SK-N-SH treated with all-trans-retinoic acid at 6 μM for 48 hours (cell line): ENCODE data around the gene RMC1.
"Not testable (repeated sequence)": the region's sequence is repeated elsewhere in the genome, so short reads cannot be mapped to it uniquely, and the experiment has no call there.

Source experiments
- ATAC-seq: fragments of 200-7000 bp; cut with Tn5 transposase; 3 replicates; pipeline ENCODE4 v1.9.1; 2020; ENCODE audit warnings: mild to moderate bottlenecking, moderate library complexity
- ARNTL ChIP-seq: fragments of 450-650 bp; formaldehyde crosslinking; IDR thresholded peaks from 2 replicates; pipeline ENCODE4 v1.5.0; 2020; ENCODE audit warnings: low read depth, mild to moderate bottlenecking, moderate library complexity, borderline replicate concordance
- CSDC2 ChIP-seq: fragments of 250-450 bp; sonication (Bioruptor Pico); IDR thresholded peaks from 2 replicates; pipeline ENCODE4 v1.5.0; 2020; ENCODE audit warnings: mild to moderate bottlenecking, moderate library complexity
- ESRRG ChIP-seq: fragments of 250-450 bp; sonication (Bioruptor Pico); IDR thresholded peaks from 2 replicates; pipeline ENCODE4 v1.6.1; 2021; ENCODE audit warnings: mild to moderate bottlenecking
- ISL1 ChIP-seq: fragments of 250-450 bp; sonication (Bioruptor Pico); IDR thresholded peaks from 2 replicates; pipeline ENCODE4 v2.1.2; 2022; ENCODE audit warnings: mild to moderate bottlenecking, moderate library complexity
- OSR1 ChIP-seq: fragments of 250-450 bp; sonication (Bioruptor Pico); IDR thresholded peaks from 2 replicates; pipeline ENCODE4 v1.8.0; 2022; ENCODE audit warnings: moderate library complexity, mild to moderate bottlenecking, inconsistent platforms
- PPARA ChIP-seq: fragments of 250-450 bp; sonication (Bioruptor Pico); IDR thresholded peaks from 2 replicates; pipeline ENCODE4 v1.5.0; 2020; ENCODE audit warnings: mild to moderate bottlenecking, borderline replicate concordance
- RARB ChIP-seq: fragments of 250-450 bp; sonication (Bioruptor Pico); IDR thresholded peaks from 2 replicates; pipeline ENCODE4 v1.8.0; 2021; ENCODE audit warnings: mild to moderate bottlenecking, moderate library complexity
- SNAI2 ChIP-seq: fragments of 250-450 bp; sonication (Bioruptor Pico); IDR thresholded peaks from 2 replicates; pipeline ENCODE4 v1.5.0; 2020; ENCODE audit warnings: mild to moderate bottlenecking, moderate library complexity
- TOX ChIP-seq: fragments of 250-450 bp; sonication (Bioruptor Pico); IDR thresholded peaks from 2 replicates; pipeline ENCODE4 v1.8.0; 2021; ENCODE audit warnings: mild to moderate bottlenecking, moderate library complexity, borderline replicate concordance
- ZFP30 ChIP-seq: fragments of 450-650 bp; formaldehyde crosslinking; IDR thresholded peaks from 2 replicates; pipeline ENCODE4 v1.5.0; 2022; ENCODE audit warnings: mild to moderate bottlenecking, moderate library complexity
- ZNF565 ChIP-seq: fragments of 450-650 bp; formaldehyde crosslinking; conservative IDR thresholded peaks from 2 replicates; pipeline ENCODE4 v1.5.0; 2020; ENCODE audit warnings: low read depth, mild to moderate bottlenecking, moderate library complexity
- ZNF70 ChIP-seq: fragments of 450-650 bp; formaldehyde crosslinking; IDR thresholded peaks from 2 replicates; pipeline ENCODE4 v1.5.0; 2020; ENCODE audit warnings: mild to moderate bottlenecking, moderate library complexity
- ZNF8 ChIP-seq: fragments of 450-650 bp; formaldehyde crosslinking; IDR thresholded peaks from 2 replicates; pipeline ENCODE4 v1.5.0; 2020; ENCODE audit warnings: mild to moderate bottlenecking, moderate library complexity
- TF ChIP-seq, protein P1 (sequence below): fragments of 250-450 bp; sonication (Bioruptor Pico); IDR thresholded peaks from 2 replicates; pipeline ENCODE4 v1.8.0; 2020; ENCODE audit warnings: mild to moderate bottlenecking, moderate library complexity, borderline replicate concordance
- TF ChIP-seq, protein P2 (sequence below): fragments of 250-450 bp; sonication (Bioruptor Pico); IDR thresholded peaks from 2 replicates; pipeline ENCODE4 v1.8.0; 2021; ENCODE audit warnings: low read depth, mild to moderate bottlenecking, moderate library complexity, borderline replicate concordance
- TF ChIP-seq, protein P3 (sequence below): fragments of 250-450 bp; sonication (Bioruptor Pico); IDR thresholded peaks from 2 replicates; pipeline ENCODE4 v1.5.1; 2021; ENCODE audit warnings: mild to moderate bottlenecking, moderate library complexity
- TF ChIP-seq, protein P4 (sequence below): fragments of 250-450 bp; sonication (Bioruptor Pico); IDR thresholded peaks from 2 replicates; pipeline ENCODE4 v1.5.0; 2020; ENCODE audit warnings: mild to moderate bottlenecking, moderate library complexity

Gene RMC1

DNA sequence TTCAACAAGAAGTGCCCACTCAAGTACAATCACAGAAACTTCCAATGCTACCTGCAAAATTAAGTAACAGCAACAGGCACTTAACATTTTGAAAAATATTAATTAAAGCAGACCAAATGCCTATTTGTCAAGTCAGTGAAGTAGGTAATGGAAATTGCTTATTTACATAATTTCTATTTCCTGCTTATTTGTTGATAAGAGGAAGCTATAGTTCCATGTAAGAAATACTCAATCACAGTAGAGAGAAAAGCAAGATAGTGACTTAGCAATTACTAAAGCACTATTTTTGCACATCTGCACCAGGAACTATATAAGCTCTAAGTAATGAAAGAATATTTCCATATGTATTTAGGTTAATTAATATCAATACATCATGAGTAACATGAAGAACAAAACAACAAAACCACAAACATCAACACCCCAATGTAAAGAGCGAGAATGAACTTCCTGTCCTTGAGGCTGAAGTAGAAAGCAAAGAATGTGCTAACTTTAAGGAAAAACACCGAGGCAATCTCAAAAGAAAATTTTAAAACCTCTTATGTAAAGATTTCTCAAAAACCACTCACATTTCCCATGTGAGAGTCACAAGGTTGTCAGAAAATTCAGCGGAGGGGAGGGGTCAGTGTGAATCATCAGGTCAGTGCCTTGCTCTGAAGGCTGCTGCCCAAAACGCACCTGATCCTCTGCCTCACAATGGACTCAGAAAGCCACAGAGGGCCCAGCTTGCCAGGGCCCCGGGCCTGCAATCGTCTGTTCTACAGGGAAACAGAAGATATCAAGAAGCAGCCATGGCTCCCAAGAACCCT, 70.5 kb downstream of the RMC1 start:
- 0 out of 3 replicates have a peak, but pooled peaks have one; percentile 42 for ATAC-seq
- no peak for TF ChIP-seq RARB (CRISPR knock-in tag)
- TF ChIP-seq, protein P1, sequence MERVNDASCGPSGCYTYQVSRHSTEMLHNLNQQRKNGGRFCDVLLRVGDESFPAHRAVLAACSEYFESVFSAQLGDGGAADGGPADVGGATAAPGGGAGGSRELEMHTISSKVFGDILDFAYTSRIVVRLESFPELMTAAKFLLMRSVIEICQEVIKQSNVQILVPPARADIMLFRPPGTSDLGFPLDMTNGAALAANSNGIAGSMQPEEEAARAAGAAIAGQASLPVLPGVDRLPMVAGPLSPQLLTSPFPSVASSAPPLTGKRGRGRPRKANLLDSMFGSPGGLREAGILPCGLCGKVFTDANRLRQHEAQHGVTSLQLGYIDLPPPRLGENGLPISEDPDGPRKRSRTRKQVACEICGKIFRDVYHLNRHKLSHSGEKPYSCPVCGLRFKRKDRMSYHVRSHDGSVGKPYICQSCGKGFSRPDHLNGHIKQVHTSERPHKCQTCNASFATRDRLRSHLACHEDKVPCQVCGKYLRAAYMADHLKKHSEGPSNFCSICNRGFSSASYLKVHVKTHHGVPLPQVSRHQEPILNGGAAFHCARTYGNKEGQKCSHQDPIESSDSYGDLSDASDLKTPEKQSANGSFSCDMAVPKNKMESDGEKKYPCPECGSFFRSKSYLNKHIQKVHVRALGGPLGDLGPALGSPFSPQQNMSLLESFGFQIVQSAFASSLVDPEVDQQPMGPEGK (CRISPR knock-in tag), result no peak
- no peak for TF ChIP-seq OSR1 (CRISPR knock-in tag)
- TF ChIP-seq, protein P2, sequence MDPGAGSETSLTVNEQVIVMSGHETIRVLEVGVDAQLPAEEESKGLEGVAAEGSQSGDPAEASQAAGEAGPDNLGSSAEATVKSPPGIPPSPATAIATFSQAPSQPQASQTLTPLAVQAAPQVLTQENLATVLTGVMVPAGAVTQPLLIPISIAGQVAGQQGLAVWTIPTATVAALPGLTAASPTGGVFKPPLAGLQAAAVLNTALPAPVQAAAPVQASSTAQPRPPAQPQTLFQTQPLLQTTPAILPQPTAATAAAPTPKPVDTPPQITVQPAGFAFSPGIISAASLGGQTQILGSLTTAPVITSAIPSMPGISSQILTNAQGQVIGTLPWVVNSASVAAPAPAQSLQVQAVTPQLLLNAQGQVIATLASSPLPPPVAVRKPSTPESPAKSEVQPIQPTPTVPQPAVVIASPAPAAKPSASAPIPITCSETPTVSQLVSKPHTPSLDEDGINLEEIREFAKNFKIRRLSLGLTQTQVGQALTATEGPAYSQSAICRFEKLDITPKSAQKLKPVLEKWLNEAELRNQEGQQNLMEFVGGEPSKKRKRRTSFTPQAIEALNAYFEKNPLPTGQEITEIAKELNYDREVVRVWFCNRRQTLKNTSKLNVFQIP, result no peak
- no peak for TF ChIP-seq PPARA (CRISPR knock-in tag)
- no peak for TF ChIP-seq ZNF70 (CRISPR knock-in tag)

DNA sequence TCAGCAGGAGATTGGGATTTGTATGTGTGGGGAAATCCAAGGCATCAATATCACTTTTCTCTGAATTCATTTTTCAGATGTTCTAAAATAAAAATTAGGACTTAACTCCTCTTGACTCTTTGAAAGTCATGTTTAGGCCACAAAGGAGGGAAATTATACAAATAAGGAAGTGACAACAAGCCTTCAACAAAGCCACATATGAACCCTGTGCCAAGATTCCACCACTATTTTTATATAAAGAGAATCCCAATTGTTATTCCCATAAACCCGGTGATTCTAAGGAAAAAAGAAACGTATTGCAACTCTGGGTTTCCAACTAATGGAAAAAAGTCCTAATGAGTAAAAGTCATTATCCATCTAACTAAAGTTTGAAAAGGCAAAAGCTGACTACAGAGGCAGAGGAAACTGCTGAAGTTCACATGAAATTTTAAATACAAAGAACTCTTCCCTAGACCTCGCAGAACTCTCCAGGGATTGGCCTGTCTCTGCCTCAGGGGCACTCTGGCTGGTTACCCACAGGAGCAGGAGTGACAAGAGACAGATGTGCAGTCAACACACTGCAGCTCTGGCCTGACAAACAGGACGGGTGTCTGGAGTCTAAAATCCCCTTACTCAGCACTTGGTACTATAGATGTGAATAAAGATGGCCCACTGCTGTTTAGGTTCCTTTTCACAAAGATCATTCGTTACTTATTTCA, 71.4 kb downstream of the RMC1 start:
- TF ChIP-seq, protein P3, sequence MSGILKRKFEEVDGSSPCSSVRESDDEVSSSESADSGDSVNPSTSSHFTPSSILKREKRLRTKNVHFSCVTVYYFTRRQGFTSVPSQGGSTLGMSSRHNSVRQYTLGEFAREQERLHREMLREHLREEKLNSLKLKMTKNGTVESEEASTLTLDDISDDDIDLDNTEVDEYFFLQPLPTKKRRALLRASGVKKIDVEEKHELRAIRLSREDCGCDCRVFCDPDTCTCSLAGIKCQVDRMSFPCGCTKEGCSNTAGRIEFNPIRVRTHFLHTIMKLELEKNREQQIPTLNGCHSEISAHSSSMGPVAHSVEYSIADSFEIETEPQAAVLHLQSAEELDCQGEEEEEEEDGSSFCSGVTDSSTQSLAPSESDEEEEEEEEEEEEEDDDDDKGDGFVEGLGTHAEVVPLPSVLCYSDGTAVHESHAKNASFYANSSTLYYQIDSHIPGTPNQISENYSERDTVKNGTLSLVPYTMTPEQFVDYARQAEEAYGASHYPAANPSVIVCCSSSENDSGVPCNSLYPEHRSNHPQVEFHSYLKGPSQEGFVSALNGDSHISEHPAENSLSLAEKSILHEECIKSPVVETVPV, result no peak
- TF ChIP-seq ARNTL (CRISPR knock-in tag) (no peak), ESRRG (CRISPR knock-in tag) (no peak), CSDC2 (CRISPR knock-in tag) (no peak), ISL1 (CRISPR knock-in tag) (no peak), PPARA (CRISPR knock-in tag) (no peak)
- TF ChIP-seq, all 23 proteins: peak for 0
- ATAC-seq, result peak; percentile 30; the same call in 1 of the 3 replicates

DNA sequence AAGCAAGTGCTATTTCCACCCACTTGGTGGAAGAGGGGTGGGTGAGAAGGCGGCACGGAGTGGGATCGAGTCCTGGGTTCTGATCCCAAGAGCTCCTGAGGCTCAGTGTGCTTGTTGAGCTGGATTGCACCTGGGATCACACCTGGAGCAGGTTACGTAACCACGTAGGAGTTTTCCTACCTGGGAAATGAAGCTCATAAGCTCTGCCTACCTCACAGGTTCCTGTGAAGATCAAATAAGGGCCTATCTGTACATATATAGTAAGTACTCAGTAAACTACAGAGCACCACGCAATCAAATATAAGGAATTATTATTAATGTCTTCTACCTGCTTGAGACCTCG, 72.0 kb downstream of the RMC1 start:
- TF ChIP-seq, protein P4, sequence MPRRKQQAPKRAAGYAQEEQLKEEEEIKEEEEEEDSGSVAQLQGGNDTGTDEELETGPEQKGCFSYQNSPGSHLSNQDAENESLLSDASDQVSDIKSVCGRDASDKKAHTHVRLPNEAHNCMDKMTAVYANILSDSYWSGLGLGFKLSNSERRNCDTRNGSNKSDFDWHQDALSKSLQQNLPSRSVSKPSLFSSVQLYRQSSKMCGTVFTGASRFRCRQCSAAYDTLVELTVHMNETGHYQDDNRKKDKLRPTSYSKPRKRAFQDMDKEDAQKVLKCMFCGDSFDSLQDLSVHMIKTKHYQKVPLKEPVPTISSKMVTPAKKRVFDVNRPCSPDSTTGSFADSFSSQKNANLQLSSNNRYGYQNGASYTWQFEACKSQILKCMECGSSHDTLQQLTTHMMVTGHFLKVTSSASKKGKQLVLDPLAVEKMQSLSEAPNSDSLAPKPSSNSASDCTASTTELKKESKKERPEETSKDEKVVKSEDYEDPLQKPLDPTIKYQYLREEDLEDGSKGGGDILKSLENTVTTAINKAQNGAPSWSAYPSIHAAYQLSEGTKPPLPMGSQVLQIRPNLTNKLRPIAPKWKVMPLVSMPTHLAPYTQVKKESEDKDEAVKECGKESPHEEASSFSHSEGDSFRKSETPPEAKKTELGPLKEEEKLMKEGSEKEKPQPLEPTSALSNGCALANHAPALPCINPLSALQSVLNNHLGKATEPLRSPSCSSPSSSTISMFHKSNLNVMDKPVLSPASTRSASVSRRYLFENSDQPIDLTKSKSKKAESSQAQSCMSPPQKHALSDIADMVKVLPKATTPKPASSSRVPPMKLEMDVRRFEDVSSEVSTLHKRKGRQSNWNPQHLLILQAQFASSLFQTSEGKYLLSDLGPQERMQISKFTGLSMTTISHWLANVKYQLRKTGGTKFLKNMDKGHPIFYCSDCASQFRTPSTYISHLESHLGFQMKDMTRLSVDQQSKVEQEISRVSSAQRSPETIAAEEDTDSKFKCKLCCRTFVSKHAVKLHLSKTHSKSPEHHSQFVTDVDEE (CRISPR knock-in tag), result no peak
- TF ChIP-seq SNAI2, result no peak
- TF ChIP-seq ZNF8 (CRISPR knock-in tag), result no peak
- no peak for TF ChIP-seq ARNTL (CRISPR knock-in tag)
- no peak for TF ChIP-seq ZFP30 (CRISPR knock-in tag)
- TF ChIP-seq ZNF565 (CRISPR knock-in tag), result no peak
- no peak for TF ChIP-seq TOX (CRISPR knock-in tag)
- no peak for TF ChIP-seq ISL1 (CRISPR knock-in tag)
- ATAC-seq, result no peak

DNA sequence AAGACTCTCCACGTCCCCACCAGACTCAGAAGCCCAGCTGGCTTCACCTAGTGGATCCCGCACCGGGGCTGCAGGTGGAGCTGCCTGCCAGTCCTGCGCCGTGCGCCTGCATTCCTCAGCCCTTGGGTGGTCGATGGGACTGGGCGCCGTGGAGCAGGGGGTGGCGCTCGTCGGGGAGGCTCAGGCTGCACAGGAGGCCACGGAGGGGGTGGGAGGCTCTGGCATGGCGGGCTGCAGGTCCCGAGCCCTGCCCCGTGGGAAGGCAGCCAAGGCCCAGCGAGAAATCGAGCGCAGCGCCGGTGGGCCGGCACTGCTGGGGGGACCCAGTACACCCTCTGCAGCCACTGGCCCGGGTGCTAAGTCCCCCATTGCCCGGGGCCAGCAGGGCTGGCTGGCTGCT, 74.2 kb downstream of the RMC1 start:
- ATAC-seq, result not testable (repeated sequence)
